CD4-positive, alpha-beta T cell treated with Interleukin-4 for 4 hours (primary cell): ENCODE data around the gene TP73.

Source experiments
- DNase-seq: peaks from one replicate; pipeline ENCODE4 v3.0.0-alpha.2; 2020

TP73 gene

DNA sequence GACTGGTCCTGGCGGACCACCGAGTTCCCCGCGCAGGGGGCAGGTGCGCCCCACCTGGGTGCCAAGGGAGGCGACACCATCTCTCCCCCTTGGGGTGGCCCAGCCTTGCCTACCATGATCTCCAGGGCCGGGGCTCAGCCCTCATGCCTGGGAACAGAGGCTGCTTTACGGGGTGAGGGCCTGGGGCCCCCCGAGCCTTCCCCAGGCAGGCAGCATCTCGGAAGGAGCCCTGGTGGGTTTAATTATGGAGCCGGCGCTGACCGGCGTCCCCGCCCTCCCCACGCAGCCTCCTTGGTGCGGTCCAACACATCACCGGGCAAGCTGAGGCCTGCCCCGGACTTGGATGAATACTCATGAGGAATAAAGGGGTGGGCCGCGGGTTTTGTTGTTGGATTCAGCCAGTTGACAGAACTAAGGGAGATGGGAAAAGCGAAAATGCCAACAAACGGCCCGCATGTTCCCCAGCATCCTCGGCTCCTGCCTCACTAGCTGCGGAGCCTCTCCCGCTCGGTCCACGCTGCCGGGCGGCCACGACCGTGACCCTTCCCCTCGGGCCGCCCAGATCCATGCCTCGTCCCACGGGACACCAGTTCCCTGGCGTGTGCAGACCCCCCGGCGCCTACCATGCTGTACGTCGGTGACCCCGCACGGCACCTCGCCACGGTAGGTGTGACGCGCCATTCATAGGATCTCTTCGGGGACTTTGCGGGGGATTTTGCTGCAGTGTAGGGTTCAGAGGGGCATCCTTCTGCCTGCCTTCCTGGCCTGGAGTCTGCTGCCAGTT, 38.2 kb downstream of the TP73 start:
- DNase-seq: no peak

DNA sequence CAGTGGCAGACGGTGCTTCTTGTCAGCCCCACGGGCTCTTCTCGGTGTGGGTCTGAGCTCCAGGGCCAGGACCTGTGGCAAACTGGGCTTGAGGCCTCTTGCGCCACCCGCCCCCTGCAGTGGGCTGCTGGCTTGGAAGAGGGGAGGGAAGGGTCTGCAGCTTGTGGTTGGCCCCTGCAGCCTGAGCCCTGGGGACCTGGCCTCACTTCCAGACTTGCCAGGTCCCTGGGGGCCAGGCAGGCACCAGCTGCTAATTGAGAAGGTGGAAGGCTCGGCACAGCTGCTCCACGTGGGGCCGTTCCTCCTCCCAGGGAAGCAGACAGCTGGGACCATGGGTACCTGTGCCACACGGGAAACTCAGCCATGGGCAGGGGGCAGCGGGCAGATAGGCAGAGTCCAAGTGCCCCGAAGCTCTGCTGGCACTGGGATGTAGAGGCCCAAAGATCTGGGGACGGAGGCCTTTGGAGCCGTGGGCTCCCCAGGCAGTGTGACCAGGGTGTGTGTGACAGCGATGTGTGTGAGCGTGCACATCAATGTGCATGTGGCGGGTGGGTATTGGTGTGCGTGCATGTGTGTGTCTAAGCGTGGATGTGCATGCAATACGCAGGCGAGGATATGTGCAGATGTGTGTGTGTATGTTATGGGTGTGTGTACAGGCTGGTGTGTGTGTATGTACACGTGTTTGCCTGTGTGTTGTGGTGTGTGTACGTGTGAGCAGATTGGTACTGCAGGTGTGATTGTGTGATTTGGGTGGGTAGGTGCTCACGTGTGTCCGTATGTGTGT, 39.3 kb downstream of the TP73 start:
- DNase-seq: no peak

DNA sequence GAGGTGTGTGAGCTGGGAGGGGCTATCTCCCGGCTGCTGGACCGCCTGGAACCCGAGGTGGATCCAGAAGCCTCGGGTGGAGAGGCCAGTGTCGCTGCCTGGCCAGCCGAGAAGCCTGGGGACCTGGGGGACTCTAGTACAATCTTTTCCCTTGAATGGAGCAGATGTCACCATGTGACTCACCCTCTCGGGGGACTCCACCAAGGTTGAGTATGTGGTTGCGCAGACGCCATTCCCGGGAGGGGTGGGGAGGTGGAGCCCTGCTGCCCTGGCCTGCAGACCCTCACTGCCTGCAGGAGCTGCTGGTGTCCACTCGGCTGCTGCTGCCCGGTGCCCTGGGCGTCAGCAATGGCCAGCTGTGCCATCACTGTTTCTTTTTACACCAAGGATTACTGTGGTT, 40.3 kb downstream of the TP73 start:
- DNase-seq: no peak

DNA sequence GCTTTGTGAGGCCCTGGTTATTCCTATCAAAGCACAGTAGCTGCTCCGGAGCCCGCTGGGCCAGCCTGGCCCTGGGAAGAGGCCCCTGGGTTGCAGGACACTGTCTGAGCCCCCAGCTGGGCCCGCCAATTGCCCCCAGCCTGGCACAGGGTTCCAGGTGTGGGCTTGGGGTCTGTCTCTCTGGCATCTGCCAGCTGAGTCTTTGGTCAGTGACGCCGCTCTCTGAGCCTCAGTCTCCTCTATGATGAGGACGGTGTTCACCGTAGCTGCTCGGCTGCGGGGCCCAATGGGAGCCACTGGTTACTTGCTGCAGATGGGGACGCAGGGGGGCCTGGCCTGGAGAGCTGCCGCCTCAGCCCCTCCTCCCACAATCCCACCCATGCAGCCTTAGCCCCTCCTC, 41.0 kb downstream of the TP73 start:
- no peak for DNase-seq

DNA sequence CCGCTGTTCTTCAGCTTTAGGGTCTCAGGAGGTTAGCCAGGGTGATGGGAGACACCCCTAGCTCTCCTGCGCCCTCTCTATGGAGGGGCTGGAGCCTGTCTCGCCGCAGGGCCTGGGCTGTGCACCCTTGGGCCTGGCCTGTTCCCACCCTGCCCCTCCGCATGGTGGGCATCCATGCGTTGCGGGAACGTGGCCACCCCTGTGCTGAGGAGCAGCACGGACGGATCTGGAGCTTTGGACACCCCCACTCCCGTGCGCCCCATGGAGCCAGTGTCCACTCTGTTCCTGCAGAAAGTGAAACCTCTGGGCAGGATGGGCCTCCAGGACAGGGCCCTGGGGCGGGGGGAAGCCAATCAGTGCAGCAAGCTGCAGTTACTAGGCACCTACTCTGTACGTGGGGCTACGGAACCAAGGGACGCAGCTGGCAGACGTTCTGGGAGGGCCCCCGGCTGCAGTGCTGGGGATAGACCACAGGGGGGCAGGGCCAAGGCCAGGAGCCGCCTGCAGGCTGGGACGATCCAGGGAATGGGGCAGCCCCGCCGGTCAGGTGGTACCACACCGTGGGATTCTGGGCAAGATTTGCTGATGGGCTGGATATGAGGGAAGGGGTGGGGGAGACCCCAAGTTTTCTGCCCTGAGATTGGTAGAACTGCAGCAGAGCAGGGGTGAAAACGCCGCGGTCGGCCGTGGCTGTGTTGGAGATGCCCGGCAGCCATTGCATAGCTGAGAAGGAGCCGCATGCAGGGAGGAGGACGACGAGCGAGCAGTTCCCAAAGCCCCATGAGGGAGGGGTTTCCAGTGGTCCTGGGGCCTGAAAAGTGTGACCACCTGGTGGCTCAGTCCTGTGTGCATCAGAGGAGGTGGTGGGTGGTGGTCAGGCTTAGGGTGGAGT, 43.3 kb downstream of the TP73 start:
- no peak for DNase-seq

DNA sequence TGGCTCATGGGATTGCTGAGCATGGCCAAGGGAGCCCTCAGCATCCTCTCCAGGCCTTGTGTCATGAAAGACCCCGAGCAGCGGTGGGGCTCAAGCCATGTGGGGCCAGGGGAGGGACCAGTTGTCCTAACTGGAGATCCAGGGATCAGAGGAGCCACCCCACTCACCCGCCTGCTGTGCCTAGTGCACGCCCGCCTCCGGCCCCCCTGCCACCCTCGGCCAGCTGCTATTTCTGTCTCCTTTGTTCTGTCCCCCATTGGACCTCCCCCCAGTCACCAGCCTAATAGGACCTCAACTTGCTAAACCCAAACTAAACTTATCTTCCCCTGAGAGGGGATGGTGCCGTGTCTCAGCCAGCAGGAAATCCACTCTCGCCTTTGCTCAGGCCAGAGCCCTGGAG, 44.4 kb downstream of the TP73 start:
- no peak for DNase-seq

DNA sequence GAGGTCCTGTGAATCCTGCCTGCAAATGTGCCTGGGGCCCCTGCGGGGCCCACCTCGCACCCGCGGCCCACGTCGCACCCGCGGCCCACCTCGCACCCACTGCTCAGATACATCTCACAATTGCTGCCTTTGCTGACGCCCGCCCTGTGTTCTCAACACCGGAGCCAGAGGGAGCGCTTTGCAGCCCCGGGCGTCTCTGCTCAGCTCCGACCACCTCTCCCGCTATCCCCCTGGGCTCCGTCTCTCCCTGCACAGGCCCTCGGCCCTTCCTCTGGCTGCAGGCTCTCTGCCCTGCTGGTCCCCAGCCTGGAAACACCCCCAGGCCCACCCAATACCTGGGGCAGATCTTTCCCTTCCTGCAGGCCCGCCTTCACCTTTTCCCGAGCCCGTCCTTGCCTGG, 44.8 kb downstream of the TP73 start:
- no peak for DNase-seq

DNA sequence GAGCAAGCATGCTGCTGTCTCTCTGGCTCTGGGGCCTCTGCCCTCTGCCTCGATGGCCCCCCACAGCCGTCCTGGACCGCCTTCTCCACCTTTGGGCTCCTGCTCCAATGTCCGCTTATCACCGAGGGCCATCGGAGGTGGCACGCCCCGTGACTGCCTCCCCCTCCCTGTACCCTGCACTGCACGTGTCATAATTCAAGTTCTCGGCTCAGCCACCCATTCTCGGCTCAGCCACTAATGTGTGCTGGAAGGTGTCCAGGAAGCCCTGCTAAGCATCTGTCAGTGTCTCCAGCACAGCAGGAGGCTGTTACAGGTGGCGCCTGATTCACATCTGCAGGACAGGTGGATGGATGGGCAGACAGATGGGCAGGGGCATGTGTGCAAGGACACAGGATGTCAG, 45.5 kb downstream of the TP73 start:
- no peak for DNase-seq

DNA sequence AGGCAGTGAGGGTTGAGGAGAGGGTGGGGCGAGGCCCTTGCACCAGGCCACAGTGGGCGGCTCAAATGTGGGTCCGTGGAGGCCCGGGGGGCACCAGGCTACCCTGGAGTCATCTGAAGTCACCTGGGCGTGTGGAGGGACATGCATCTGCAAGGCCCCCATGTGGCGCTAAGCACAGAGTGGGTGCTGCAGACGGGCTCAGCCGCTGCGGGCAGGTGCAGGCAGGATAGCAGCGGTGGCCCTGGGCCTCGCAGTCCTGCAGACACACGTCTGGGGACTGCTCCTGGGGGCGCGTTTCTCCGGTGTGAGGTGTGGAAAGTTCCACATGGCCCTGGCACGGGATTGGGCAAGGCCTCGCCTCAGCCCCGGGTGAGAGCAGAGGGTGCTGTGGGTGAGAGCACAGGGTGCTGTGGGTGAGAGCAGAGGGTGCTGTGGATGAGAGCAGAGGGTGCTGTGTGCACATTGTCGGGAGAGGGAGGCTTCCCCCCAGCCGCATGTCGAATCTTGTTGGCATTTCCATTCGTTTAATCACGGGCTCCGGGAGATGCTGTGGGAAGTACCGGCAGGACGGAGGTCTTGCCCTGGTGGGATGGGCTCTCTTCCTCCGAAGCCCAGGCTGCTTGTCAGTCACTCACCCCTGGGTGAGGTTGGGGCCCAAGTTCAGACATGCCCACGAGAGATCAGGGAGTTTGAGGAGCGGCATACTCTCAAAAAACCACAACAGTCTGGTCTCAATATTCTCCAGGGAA, 46.5 kb downstream of the TP73 start:
- DNase-seq: no peak

DNA sequence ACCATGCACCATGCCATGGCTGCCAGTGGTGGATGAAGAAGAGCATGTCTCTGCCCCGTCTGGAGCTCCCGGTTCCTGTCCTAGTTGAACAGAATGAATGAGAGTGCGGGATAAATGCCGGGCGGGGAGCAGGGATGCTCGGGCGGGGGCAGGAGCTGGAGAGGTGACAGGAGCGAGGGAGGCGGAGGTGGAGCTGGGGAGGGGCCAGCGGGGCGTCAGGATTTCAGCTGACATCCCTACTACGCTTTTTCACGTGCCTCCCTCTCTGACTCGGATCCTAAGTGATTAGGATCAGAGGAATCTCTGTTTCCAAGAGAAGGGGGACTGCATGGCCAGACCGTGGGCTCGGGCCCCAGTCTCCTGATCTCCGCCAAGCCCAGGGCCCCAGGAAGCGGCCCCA, 47.3 kb downstream of the TP73 start:
- DNase-seq: no peak

DNA sequence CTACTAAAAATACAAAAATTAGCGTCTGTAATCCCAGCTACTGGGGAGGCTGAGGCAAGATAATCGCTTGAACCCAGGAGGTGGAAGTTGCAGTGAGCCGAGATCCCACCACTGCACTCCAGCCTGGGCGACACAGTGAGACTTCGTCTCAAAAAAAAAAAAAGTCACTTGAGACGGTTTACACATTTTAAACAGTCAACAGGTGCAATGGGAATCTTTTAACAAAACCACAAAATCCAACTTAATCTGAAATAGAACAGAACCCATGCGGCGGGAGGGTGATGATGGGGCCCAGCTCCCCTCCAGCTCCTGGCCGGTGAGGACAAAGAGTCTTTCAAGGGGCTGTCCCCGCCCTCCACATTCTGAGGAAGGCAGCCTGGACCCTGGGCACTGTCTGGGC, 48.3 kb downstream of the TP73 start:
- DNase-seq: no peak

DNA sequence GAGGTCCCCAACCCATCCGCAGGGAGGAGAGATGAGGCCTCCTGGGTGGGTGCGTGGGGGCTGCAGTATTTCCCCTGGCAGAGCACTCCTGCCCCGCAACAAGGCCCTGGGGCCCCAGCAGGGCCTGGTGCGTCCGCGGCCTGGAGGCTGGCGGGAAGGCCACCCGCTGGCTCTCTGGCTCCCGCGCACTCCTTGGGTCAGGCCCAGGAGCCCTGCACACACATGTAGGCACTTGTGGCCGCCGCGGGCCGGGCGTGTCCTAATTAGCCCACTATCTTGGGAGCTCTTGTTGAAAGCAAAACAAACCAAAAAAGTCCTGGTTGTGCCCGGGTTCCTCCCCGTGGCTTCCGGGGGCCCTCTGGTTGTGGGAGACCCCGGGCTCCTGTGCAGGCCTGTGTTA, 50.2 kb downstream of the TP73 start:
- DNase-seq: no peak

DNA sequence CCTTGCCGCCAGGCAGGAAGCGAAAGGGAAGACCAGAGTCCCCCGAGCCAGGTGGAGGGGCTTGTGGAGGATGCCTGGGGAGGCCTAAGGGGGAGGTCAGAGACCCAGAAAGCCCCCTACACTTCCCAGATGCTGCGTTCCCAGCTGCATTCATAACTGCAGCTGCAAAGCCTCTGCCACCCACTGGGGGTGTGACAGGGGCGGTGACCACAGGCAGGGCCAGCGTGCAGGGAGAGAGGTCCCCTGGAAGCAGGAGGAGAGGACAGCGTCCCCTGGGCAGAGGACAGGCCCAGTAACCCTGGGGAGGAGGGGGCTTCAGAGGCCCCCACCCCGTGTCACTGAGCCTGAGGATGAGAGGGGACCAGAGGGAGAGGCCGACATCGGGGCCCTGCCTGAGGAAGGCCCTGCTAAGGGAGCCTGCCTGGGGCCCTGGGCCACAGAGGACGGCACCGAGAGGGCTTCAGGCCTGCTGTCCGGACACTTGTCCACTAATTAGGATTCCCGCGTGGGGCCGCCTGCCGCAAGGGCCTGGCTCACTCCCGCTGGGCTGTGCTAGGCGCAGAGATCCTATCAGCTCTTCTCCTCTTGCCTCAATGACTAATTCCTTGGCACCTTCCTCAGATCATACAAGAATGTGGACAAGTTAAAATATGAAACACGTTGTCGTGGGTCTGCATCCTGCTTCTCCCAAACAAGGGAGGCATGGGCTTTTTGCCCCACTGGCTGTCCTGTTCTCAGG, 50.8 kb downstream of the TP73 start:
- DNase-seq: no peak

DNA sequence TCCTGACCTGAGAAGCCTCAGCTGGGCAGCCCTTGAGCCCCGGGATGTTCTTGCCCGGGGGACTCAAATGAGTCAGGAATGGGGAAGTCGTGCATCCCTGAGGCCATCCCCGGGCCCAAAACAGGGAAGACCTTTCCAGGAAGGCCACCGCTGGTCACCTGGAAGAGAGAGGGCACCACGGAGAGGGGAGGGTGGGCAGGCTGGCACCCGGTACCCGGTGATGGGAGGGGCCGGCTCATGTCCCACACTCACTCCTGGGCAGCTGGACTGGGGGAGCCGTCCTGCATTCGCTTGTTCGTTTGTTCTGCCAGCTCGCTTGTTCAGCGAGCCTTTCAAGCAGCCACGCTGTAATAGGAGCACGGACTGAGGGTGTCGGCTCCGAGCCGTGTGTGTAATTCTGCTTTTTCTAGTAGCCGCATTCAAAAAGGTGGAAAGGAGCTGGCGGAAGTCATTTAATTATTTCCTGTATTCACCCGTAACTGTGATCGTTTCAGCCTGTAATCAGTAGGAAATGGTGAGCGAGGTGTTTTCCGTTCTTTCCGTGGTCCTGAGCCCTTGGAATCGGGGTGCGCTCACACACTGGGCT, 51.6 kb downstream of the TP73 start:
- no peak for DNase-seq

DNA sequence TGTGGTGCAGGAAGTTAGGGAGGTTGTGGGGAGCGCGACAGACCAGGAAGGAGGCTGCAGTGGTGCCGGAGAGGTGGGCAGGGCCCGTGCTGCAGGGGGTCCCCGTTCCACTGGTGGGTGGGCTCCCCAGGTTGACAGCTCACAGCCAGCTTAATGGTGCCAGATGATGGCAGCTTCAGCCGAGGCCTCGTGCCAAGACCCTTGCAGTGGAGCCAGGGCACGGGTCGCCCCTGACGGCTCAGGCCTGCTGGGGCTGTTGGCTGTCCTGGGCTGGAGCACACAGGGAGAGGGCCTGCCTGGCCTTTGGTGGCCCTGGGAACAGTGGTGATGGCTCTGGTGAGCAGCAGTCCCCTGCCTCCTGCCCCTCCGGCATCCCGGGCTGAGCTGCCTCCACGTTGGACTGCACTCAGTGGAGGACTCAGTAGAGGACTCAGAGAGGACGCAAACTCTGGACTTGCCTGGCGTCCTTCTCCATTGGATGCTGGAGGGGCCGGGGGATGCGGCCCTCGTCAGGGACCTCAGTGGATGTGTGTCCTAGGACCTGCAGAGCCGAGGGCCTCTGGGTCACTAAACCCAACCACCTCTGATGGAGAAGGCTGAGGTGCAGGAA, 53.1 kb downstream of the TP73 start:
- DNase-seq: no peak

DNA sequence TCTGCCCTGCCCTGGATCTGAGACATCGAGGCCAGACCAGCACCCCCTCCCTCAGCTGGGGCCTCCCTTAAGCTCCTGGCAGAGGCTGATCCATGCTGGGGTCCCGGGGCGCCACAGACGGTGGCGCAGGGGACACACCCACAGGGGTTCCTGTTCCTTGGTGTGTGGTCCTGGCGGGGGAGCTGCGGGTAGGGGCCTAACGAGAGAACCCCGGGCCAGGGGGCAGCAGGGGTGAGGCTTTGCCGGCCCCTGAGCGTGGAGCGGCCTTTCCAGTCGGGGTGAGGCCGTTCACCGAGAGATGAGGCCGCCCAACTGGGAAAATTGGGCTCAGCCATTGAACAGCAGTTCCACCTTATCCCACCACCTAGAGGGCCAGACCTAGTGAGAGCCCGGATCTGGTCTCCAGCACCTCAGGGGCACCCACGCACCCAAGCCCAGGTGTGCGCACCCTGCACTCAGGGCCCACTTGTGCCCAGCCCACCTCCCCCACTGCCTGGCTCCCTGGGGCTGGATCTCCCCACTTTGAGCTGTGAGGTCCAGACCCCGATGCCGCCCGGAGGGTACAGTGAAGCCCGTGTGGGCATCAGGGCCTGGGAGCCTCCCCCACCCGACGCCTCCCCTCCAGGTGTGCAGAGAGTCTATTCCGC, 54.5 kb downstream of the TP73 start:
- DNase-seq: no peak

DNA sequence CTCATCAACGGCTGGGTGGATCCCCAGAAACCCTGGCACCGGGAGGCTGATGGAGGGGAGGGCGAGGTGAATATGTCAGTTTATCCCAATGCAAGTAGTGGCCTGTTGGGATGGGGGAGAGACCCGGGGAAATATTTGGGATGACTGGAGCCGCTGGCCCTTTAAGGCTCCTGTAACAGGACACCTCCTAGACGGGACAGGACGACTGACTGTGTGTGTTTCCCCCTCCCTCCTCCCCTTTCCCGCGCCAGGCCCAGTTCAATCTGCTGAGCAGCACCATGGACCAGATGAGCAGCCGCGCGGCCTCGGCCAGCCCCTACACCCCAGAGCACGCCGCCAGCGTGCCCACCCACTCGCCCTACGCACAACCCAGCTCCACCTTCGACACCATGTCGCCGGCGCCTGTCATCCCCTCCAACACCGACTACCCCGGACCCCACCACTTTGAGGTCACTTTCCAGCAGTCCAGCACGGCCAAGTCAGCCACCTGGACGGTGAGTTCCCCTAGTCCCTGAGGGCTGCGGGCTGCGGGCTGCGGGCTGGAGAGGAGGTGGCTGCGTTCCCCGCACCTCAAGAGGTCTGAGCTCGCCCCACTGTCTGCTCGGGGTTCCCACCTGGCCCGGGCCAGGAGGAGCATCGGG, 55.1 kb downstream of the TP73 start:
- DNase-seq: no peak

DNA sequence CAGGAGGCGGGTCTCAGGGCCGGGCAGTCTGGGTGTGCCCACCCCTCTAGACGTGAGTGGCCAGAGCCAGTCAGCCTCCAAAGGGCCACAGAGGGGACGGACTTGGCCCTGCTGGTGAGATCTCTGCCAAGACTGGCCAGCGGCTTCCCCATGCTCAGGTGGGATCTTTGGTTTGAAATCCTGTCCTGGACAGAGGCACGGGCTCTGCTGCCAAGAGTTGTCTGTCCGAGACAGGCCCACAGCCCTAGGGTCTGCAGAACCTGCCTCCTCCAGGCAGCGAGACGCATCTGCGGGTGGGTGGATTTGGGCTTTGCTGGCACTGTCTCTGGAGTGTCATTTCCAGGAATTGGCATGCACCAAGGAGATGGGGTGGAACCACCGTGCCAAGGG, 55.6 kb downstream of the TP73 start:
- no peak for DNase-seq

DNA sequence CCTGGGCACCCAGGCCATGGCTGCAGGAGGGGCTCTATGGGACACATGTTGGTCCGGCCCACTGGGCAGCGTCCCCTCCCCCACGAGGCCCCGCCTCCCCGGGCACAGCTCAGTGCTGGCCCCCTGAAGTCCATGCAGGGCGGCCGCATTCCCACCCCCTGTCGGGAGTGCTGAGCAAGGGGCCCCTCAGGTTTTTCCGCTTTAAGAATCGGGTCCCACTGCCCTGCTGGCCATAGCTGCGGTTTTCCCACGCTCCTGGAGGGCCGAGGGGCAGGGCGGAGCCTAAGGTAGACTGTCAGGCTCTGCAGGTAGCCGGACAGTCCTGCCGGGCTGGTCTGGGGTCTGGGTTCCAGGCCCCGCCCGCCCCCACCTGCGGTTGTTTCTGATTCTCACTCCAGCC, 56.5 kb downstream of the TP73 start:
- DNase-seq: no peak

DNA sequence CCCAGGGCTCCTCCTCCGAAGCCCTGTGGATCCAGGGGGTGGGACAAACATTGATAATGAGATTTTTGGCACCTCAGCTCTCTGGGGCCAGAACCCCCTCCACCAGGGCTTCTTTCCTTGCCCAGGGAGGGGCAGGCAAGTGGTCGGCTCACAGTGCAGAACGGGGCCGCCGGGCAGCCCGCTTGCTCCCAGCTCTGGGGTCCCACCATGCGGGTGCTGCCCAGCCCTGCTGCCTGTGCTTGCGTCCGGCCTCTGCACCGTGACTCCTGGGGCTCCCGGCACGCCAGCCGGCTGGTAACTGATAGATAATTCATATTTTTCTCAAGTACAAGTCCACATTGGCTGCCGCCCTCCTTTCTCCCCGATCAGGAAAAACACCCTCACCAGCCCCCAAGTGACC, 57.9 kb downstream of the TP73 start:
- no peak for DNase-seq
